NB4 (cell line): Measurements from ENCODE around the gene ELP1.
A peak's percentile ranks its signal among the peaks of the same experiment; 100 is the strongest.

Source experiments
- DNase-seq: peaks from one replicate; pipeline ENCODE4 v3.0.0; 2010; ENCODE audit warnings: low read depth
- H3K4me3 ChIP-seq: one replicate; pipeline ENCODE4 v1.5.1; 2011; ENCODE audit warnings: mild to moderate bottlenecking, low read depth, low read length, moderate library complexity
- MYC ChIP-seq: IDR thresholded peaks from 2 replicates; pipeline ENCODE4 v1.6.1; 2011; ENCODE audit warnings: low read depth, low read length
- POLR2A ChIP-seq: IDR thresholded peaks from 2 replicates; pipeline ENCODE4 v1.6.1; 2011; ENCODE audit warnings: mild to moderate bottlenecking; ENCODE audit not compliant: insufficient read length; ENCODE audit errors: extremely low read depth
- TF ChIP-seq, protein P1 (sequence below): IDR thresholded peaks from 2 replicates; pipeline ENCODE4 v1.6.1; 2011; ENCODE audit warnings: low read depth, low read length
- TF ChIP-seq, protein P2 (sequence below): IDR thresholded peaks from one replicate; pipeline ENCODE4 v1.5.1; 2012; ENCODE audit warnings: low read depth, low read length

ELP1 gene

DNA sequence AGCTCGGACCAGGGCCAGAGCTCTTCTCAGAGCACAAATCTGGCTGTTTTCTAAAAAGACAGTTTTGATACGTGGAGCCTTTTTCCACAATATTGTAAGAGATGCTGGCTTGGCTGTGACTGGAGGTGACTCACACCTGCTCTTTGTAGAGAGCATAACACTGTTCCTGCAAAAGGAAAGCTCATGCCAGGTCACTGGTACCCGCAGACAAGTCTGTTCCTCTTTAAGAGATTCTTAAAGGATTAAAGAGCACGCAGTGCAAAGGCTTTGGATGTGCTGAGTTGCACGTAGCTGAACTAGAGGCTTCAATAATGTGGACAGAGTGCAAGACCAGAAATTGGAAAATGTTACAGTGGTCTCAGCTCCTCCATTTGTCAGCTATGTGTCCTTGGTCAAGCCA lies 97.1 kb downstream of the ELP1 start:
- TF ChIP-seq, protein P1, sequence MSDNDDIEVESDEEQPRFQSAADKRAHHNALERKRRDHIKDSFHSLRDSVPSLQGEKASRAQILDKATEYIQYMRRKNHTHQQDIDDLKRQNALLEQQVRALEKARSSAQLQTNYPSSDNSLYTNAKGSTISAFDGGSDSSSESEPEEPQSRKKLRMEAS: no peak
- TF ChIP-seq POLR2A (no peak), MYC (no peak)
- TF ChIP-seq, protein P2, sequence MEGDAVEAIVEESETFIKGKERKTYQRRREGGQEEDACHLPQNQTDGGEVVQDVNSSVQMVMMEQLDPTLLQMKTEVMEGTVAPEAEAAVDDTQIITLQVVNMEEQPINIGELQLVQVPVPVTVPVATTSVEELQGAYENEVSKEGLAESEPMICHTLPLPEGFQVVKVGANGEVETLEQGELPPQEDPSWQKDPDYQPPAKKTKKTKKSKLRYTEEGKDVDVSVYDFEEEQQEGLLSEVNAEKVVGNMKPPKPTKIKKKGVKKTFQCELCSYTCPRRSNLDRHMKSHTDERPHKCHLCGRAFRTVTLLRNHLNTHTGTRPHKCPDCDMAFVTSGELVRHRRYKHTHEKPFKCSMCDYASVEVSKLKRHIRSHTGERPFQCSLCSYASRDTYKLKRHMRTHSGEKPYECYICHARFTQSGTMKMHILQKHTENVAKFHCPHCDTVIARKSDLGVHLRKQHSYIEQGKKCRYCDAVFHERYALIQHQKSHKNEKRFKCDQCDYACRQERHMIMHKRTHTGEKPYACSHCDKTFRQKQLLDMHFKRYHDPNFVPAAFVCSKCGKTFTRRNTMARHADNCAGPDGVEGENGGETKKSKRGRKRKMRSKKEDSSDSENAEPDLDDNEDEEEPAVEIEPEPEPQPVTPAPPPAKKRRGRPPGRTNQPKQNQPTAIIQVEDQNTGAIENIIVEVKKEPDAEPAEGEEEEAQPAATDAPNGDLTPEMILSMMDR: no peak
- no peak overlapping the region for H3K4me3 ChIP-seq
- no peak for DNase-seq

DNA sequence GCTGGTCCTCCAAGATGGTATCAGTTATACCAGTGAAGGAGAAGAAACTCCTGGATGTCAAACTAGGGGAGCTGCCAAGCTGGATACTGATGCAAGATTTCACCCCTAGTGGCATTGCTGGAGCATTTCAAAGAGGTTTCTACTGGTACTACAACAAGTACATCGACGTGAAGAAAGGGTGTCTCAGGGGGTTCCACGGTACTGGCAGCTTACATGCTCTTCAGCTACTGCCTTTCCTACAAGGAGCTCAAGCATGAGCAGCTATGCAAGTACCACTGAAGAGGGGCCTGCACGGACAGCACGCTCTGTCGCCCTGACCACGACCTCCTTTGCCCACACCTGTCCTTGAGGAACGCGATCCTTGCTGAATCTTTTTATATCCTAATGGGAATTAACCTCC lies 97.6 kb downstream of the ELP1 start:
- DNase-seq: peak; percentile 46
- no peak overlapping the region for H3K4me3 ChIP-seq
- TF ChIP-seq, protein P1: no peak
- TF ChIP-seq, protein P2: no peak
- TF ChIP-seq MYC (no peak), POLR2A (no peak)

DNA sequence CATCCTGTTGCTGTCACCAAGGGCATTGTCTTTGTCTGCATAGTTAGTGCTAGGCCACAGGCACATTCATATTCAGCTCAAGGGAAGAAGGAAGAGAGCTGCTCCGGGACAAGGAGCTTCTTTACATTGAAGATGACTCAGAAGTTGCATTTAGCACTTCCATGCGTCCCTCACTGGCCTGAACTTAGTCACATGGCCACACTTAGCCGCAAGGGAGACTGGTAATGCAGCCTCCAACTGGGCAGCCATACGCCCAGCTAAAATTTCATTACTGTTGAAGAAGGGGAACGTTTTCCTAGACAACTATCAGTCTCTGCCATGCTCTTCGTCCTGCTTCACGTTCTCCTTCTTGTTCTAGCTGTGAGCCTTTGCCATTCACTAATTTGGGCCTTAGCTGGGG lies 98.1 kb downstream of the ELP1 start:
- peak; percentile 84 for DNase-seq
- TF ChIP-seq, protein P1: peak; percentile 66
- no peak for TF ChIP-seq MYC
- no peak overlapping the region for H3K4me3 ChIP-seq

DNA sequence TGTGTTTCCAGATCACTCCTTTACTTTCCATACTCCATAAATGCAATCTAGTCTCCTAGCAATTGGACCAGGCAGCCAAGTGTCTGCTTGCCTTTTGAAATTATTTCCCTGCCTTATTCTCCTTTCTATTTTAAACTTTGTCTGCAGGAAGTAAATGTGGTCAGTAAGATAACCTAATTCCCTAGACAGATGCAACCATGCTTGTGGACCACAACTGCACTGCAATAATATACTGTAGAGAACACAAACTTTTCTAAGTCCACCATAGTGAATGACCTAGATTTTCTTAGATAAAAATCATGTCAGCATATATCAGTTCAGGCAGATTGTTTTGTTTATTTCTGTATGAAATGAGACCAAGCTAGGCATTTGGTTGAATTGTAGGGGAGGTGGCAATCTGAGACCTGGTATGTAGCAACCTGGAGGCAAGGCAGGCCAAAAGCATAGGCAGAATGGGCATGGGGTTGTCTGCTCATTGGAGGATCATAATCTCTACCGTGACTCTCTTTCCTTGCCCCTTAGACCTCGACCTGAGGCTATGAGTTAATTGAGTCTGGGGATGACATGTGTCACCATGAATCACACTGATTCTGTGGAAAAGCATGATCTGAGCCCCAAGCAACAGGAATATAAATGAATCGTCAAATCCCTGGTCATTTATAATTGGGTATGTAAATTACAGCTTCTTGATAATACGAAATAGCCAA lies 98.8 kb downstream of the ELP1 start:
- peak; percentile 84 for DNase-seq

DNA sequence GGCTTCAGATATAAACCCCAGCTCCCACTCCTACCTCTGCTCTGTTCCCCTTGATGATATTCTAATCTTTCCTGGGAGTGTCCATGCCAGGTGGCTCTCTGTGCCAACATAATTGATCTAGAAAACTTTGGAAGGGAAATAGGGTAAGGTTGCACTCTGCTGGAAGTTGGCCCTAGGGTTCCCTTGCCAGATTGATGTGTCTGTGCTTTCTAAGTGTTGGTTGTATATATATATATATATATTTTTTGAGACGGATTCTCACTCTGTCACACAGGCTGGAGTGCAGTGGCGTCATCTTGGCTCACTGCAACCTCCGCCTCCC lies 101.8 kb downstream of the ELP1 start:
- no peak overlapping the region for H3K4me3 ChIP-seq
- no peak for TF ChIP-seq MYC
- TF ChIP-seq, protein P1: no peak
- TF ChIP-seq, protein P2: no peak
- TF ChIP-seq POLR2A: no peak
- DNase-seq: no peak

More for the DNA sequence above, 98.8 kb downstream of the ELP1 start:
- no peak overlapping the region for H3K4me3 ChIP-seq
- TF ChIP-seq, protein P2: no peak
- TF ChIP-seq MYC: no peak

DNA sequence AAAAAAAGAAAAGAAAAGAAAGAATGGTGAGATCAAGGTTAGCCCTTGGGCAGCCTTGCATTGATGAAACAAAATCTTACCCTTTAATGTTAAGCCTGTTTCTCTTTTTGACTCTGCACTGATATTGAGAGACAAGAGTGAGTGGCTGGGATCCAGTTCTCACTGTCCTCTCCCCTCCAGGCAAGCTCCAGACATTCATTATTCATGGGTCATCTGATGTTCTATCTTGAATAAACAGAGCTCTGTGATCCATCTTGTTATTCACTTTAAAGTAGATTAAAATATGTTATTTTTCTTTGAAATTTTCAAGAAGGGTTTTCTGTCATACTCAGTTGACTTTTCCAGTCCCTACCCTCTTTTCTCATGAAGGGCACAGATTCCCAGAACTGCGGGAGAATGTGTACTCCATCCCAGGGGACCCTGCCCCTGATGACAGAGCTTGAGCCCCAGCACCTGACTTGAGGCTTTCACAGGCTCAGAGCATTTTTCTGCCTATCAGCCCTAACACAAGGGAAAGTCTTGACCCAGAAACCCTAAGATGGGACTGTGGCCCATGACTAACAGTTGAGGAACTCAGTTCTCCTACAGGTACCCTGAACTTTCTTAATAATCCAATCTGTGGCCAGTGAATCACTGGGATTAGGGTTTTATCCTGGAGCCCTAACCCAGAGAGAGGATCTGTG lies 102.3 kb downstream of the ELP1 start:
- no peak for DNase-seq
- no peak overlapping the region for H3K4me3 ChIP-seq
- TF ChIP-seq, protein P2: no peak
- no peak for TF ChIP-seq POLR2A
- TF ChIP-seq MYC: no peak
- TF ChIP-seq, protein P1: no peak
